GM10248 (cell line): ENCODE results near the gene NTM.
A peak's percentile ranks its signal among the peaks of the same experiment; 100 is the strongest.

Experiments used
- CTCF ChIA-PET: fragments of 300-600 bp; sonication (Branson Sonifier 250); formaldehyde crosslinking; extraction: SDS; loops from one replicate; lab custom pipeline; 2021; ENCODE audit warnings: antibody characterized with exemption; lab: Yijun Ruan, JAX
- POLR2A ChIA-PET: fragments of 350-650 bp; sonication (Branson Sonifier 250); formaldehyde crosslinking; extraction: SDS; loops from one replicate; lab custom pipeline; 2020; ENCODE audit warnings: antibody characterized with exemption; lab: Yijun Ruan, JAX
- DNase-seq: peaks from one replicate; pipeline ENCODE4 v3.0.0; 2012; ENCODE audit errors: extremely low spot score
- TF ChIP-seq, protein P1 (sequence below): IDR thresholded peaks from 2 replicates; pipeline ENCODE4 v1.5.1; 2012; ENCODE audit warnings: mild to moderate bottlenecking, low read depth; ENCODE audit errors: extremely low read depth, missing control alignments, control extremely low read depth

The NTM gene

DNA sequence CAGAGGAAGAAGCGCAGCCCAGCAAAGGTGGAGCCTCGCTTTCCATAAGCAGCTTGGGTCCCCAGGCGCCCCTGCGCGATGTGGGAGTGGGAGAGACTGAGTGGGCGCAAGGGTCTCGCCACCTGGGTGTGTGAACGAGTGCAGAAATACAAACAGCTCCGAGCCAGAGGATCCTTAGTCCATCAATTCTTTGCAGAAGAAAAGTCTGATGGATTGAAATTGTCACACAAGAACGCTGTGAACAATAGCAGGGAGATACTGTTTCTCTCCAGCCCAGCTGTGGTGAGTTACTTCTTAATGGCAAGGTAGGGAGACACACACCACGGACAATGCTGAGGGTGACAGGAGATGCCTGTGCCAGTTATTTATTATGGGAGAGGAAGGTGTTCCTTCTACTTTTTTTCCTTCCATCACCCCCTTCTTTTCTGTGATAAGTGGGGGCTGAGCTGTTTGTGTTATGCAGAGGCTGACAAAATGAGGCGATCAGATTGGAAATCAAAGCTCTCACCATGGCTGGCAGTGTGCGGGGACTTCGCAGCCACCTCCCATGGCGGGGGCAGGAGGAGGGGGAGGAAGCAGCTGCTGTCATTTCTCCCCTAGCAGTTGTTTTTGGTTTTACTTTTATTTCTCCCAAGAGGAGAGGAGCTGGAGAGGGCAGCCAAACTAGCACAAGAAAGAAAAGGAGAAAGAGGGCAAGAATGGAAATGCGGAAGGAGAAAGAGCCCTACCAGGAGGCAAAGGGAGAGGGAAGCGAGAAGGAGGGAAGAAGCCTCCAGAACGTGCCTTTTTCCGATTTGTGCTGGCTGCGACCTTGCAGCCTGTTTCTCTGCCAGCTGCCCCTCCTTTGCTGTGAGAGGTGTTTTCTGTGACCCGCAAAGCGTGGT lies 755.8 kb downstream of the NTM start:
- CTCF ChIA-PET = interaction anchor here (0.8 to 2.4 kb wide), 11 partner anchors 8 to 438 kb away, joined by 3 to 47 read pairs (median 4); no protein-coding TSS in a partner anchor
- peak; percentile 36 for DNase-seq

DNA sequence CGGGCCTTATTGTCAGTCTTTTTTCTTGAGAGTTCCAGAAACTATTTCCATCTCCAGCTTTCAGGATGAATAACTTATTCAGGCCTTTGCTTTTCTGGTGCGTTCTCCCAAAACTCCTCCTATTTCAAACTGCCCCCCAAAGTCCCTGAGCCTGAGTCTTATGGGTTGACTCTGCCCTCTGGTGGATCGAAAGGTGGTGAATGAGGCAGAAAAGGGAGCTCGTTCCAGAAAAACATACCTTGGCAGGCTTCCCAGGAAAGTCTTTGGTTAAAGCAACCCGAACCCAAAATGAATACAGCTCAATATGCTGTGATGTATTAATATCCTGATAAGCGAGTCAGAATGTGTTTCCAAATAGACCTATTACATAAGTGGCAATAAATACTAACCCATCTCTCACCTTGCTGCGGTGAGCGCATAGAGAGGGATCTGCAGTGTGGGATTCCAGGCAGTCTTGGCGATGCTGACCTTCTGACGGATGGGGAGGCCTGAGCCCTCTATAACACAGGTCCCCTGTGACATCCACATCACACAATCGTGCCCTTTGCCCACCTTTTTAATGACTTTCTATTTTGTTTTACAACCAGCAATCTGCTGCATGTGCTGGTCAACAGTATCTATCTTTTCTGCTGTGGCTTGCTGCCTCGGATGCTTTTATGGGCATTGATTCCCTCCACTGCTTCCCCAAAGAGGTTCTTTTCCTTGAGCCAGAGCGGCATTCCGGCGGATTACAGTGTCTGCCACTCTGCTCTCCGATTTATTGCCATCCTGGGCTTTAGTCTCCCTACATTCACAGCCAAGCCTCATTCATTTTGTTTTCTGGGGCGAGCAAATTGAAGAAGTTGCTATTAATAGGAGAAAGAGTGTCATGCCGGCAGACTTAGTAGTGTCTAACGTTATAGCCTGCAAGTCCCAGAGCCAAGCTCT lies 756.8 kb downstream of the NTM start:
- CTCF ChIA-PET = interaction anchor here (0.6 to 2.4 kb wide), 14 partner anchors 9 to 439 kb away, joined by 3 to 47 read pairs (median 4); no protein-coding TSS in a partner anchor
- DNase-seq = peak; percentile 41
- TF ChIP-seq, protein P1, sequence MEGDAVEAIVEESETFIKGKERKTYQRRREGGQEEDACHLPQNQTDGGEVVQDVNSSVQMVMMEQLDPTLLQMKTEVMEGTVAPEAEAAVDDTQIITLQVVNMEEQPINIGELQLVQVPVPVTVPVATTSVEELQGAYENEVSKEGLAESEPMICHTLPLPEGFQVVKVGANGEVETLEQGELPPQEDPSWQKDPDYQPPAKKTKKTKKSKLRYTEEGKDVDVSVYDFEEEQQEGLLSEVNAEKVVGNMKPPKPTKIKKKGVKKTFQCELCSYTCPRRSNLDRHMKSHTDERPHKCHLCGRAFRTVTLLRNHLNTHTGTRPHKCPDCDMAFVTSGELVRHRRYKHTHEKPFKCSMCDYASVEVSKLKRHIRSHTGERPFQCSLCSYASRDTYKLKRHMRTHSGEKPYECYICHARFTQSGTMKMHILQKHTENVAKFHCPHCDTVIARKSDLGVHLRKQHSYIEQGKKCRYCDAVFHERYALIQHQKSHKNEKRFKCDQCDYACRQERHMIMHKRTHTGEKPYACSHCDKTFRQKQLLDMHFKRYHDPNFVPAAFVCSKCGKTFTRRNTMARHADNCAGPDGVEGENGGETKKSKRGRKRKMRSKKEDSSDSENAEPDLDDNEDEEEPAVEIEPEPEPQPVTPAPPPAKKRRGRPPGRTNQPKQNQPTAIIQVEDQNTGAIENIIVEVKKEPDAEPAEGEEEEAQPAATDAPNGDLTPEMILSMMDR = peak; percentile 4
- POLR2A ChIA-PET = no interaction called here

More for the DNA sequence above, 755.8 kb downstream of the NTM start:
- POLR2A ChIA-PET = no interaction called here
- TF ChIP-seq, protein P1 = no peak

DNA sequence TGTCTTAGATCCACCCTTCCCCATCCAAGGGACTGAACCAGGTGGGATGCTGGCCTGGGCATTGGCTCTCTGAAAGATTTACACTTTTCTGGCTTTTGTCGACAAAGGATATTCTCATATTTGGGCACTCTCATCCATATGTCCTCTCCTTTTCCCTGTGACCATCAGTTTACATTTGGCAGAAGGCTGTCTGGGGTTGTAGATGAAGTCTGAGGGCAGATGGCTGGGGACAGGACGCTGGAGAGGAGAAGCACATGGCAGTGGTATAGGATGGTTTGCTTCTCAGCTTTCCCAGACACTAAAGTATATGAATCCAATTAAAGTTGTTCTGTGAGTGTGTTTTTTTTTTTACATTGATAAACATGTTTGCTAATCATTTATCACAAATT lies 757.5 kb downstream of the NTM start:
- no peak for DNase-seq
- TF ChIP-seq, protein P1 = no peak
- ChIA-PET CTCF (interaction anchor here (0.8 to 2.4 kb wide), 2 partner anchors 258 to 433 kb away, joined by 3 to 47 read pairs; no protein-coding TSS in a partner anchor), POLR2A (no interaction called here)

DNA sequence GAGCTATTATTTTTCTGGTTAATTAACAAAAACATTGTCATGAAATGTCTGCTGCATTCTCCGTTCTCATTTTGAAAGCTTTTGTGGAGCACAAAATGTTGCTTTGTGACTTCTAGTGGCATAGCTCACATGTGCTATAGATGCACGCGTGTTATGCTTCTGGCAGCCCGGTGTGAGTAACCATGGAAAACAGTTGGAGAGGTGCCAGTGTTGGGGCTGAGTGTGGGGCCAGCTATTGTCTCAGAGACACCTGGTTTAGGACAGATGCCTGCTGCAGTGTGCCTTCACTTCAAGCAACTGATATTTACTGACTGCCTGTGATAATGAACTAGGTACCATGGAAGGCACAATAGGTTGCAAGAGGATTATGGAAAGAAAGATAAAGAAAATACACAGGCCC lies 760.6 kb downstream of the NTM start:
- no peak for DNase-seq
- TF ChIP-seq, protein P1 = no peak
- ChIA-PET POLR2A (no interaction called here), CTCF (interaction anchor here (0.7 to 1.6 kb wide), 3 partner anchors 13 to 34 kb away, joined by 3 read pairs; no protein-coding TSS in a partner anchor)

DNA sequence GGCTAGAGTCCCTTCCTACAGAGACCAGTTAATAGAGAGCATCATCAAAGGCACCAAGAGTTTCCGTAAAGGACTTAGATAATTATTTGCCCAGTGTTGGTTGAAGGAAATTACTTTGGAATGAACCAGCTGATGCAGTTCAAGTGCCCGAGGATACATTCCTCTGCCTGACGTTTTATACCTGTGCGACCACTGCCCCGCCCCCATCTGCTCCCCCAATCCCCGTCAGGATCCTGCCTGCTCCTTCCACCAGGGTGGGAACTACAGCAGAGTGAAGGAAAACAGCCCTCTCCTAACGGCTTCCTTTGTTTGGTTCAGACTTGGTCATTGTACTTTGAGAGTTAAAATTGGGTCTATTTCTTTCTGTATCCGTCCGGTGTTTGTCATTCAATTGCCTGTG lies 761.5 kb downstream of the NTM start:
- TF ChIP-seq, protein P1 = no peak

DNA sequence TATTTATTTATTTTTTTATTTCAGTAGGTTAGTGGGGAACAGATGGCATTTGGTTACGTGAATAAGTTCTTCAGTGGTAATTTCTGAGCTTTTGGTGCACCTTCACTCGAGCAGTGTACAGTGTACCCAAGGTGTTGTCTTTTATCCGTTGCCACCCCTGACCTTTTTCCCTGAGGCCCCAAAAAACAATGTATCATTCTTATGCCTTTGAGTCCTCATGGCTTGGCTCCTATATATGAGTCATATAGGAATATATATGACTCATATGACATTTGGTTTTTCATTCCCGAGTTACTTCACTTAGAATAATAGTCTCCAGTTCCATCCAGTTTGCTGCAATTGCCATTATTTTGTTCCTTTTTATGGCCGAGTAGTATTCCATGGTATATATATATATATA lies 763.9 kb downstream of the NTM start:
- ChIA-PET POLR2A (no interaction called here), CTCF (no interaction called here)
- TF ChIP-seq, protein P1 = no peak
- no peak for DNase-seq

More for the DNA sequence above, 761.5 kb downstream of the NTM start:
- CTCF ChIA-PET = interaction anchor here (1.2 to 1.6 kb wide), 2 partner anchors 12 to 35 kb away, joined by 3 read pairs; no protein-coding TSS in a partner anchor
- DNase-seq = no peak
- POLR2A ChIA-PET = no interaction called here
